Activated CD8-positive, alpha-beta T cell treated with anti-CD3 and anti-CD28 coated beads, Interleukin-2, amount 10 ng/mL, durations not matched to agents 7 days and 5 days (primary cell): Measurements from ENCODE around the gene BBLN. TPM values are rescaled to one million over a fixed set of nuclear protein-coding genes. Genes with fewer than 3 reads are reported as not detected.

ENCODE experiments used
- ATAC-seq: fragments of 150-1000 bp; cut with Tn5 transposase; one replicate; pipeline ENCODE4 v1.10.0; 2021; ENCODE audit warnings: moderate library complexity
- CTCF ChIA-PET: fragments of 350-600 bp; sonication (Branson Sonifier 250); formaldehyde crosslinking; loops from one replicate; lab custom pipeline; 2021; ENCODE audit warnings: antibody characterized with exemption; lab: Charles Lee
- POLR2A ChIA-PET: fragments of 350-600 bp; sonication (Branson Sonifier 250); formaldehyde crosslinking; loops from one replicate; lab custom pipeline; 2021; ENCODE audit warnings: antibody characterized with exemption; lab: Charles Lee
- DNase-seq: peaks from one replicate; pipeline ENCODE4 v3.0.0-alpha.2; 2020
- H3K27ac Mint-ChIP-seq: one replicate; pipeline ENCODE4 v1.8.0; 2021; ENCODE audit warnings: mild to moderate bottlenecking, mixed read lengths
- H3K27me3 Mint-ChIP-seq: one replicate; pipeline ENCODE4 v1.8.0; 2021; ENCODE audit warnings: low read depth, mixed read lengths
- H3K36me3 Mint-ChIP-seq: one replicate; pipeline ENCODE4 v1.8.0; 2021; ENCODE audit warnings: low read depth, mixed read lengths
- H3K4me1 Mint-ChIP-seq: one replicate; pipeline ENCODE4 v1.8.0; 2021; ENCODE audit warnings: low read depth, mixed read lengths
- H3K4me3 Mint-ChIP-seq: one replicate; pipeline ENCODE4 v1.8.0; 2021; ENCODE audit warnings: mild to moderate bottlenecking, mixed read lengths
- H3K9me3 Mint-ChIP-seq: one replicate; pipeline ENCODE4 v1.8.0; 2022; ENCODE audit warnings: mixed read lengths; ENCODE audit not compliant: insufficient read depth
- total RNA-seq, 2 experiments: library from RNA; stranded (reverse); gene quantifications; one replicate each; pipeline ENCODE4 v1.2.3, GENCODE V29; 2021

The BBLN gene
- total RNA-seq, 2 experiments from 2014 or later, result 94.3 to 105 TPM

DNA sequence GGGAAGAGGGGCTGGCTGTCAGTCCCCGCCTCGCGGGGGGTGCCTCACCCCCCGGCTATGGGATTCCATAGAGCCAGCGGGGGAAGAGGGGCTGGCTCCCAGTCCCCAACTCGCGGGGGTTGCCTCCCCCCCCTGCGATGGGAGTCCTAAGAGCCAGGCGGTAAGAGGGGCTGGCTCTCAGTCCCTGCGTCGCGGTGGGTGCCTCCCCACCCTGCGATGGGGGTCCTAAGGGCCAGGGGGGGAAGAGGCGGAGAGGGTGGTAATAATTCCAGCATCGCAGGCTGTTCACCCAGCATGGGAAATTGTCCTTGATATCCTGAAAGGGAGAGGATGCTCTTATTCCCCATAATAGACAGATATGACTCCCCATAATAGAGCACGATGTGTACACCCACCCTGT, 20.4 kb upstream of the BBLN start:
- H3K4me3 Mint-ChIP-seq, result no peak overlapping the region

GRCh38 chr9:128141604-128142003, 18.5 kb upstream of the BBLN start:
- ChIA-PET CTCF (interaction anchor here (1.3 to 3.2 kb wide), 4 partner anchors 9 to 24 kb away, joined by 3 to 16 read pairs (median 6); no protein-coding TSS in a partner anchor), POLR2A (interaction anchor here (0.5 to 1.6 kb wide), 3 partner anchors 15 to 18 kb away, joined by 3 to 5 read pairs (median 4); partner anchors contain the start of gene BBLN)
- H3K9me3 Mint-ChIP-seq, result no peaks in the 10 kb centered on the region
- H3K4me3 Mint-ChIP-seq, result no peak overlapping the region
- peak overlapping the region; percentile 86 for H3K27ac Mint-ChIP-seq
- ATAC-seq (no peak), DNase-seq (no peak)
- H3K36me3 Mint-ChIP-seq, result peaks cover 2% of the 10 kb centered on the region
- peaks cover 17% of the 10 kb centered on the region for H3K4me1 Mint-ChIP-seq
- H3K27me3 Mint-ChIP-seq, result peaks cover 2% of the 10 kb centered on the region

More for the DNA sequence above, 20.4 kb upstream of the BBLN start:
- ATAC-seq (no peak), DNase-seq (no peak)
- Mint-ChIP-seq H3K27me3 (peaks cover 8% of the 10 kb centered on the region), H3K27ac (no peak overlapping the region), H3K4me1 (peaks cover 28% of the 10 kb centered on the region), H3K9me3 (no peaks in the 10 kb centered on the region), H3K36me3 (peaks cover 2% of the 10 kb centered on the region)
- ChIA-PET CTCF (no interaction called here), POLR2A (no interaction called here)

DNA sequence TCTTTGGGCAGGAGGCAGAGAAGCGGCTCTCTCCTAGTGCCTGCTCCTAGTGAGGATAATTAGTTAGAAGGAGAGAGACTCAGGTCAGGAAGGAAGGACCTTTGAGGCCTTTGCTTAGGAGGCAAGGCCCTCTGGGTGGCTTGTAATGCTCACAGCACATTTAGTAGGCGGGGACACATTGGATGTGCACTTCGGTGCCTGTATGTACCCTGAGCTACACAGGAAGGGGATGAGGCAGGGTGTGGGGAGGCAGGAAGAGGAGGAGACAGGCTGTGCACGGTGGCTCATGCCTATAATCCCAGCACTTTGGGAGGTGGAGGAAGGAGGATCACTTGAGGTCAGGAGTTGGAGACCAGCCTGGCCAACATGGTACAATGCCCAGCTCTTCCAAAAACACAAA, 18.0 kb upstream of the BBLN start:
- Mint-ChIP-seq H3K9me3 (no peaks in the 10 kb centered on the region), H3K36me3 (peaks cover 2% of the 10 kb centered on the region), H3K4me1 (peaks cover 17% of the 10 kb centered on the region), H3K27ac (peak overlapping the region; percentile 86), H3K27me3 (peaks cover 1% of the 10 kb centered on the region), H3K4me3 (peak overlapping the region; percentile 9)
- peak; percentile 65 for DNase-seq
- ATAC-seq, result peak; percentile 88
- CTCF ChIA-PET, result interaction anchor here (1.3 to 3.2 kb wide), 4 partner anchors 9 to 24 kb away, joined by 3 to 16 read pairs (median 6); no protein-coding TSS in a partner anchor
- POLR2A ChIA-PET, result interaction anchor here (0.5 to 1.6 kb wide), 3 partner anchors 15 to 18 kb away, joined by 3 to 5 read pairs (median 4); partner anchors contain the start of gene BBLN

- H3K9me3 Mint-ChIP-seq, result no peaks in the 10 kb centered on the region
- no peak overlapping the region for H3K27ac Mint-ChIP-seq
- ChIA-PET POLR2A (interaction anchor here (1.5 to 1.6 kb wide), 2 partner anchors 14 to 17 kb away, joined by 4 to 5 read pairs; partner anchors contain the start of gene BBLN), CTCF (interaction anchor here (1.3 to 3.2 kb wide), 3 partner anchors 8 to 18 kb away, joined by 3 to 16 read pairs (median 4); no protein-coding TSS in a partner anchor)
- no peak overlapping the region for H3K4me3 Mint-ChIP-seq
- peaks cover 17% of the 10 kb centered on the region for H3K4me1 Mint-ChIP-seq
- no peak for ATAC-seq
- no peak for DNase-seq
- peaks cover 2% of the 10 kb centered on the region for H3K36me3 Mint-ChIP-seq
- no peaks in the 10 kb centered on the region for H3K27me3 Mint-ChIP-seq
Observed at GRCh38 chr9:128142596-128142995, 17.5 kb upstream of the BBLN start.

DNA sequence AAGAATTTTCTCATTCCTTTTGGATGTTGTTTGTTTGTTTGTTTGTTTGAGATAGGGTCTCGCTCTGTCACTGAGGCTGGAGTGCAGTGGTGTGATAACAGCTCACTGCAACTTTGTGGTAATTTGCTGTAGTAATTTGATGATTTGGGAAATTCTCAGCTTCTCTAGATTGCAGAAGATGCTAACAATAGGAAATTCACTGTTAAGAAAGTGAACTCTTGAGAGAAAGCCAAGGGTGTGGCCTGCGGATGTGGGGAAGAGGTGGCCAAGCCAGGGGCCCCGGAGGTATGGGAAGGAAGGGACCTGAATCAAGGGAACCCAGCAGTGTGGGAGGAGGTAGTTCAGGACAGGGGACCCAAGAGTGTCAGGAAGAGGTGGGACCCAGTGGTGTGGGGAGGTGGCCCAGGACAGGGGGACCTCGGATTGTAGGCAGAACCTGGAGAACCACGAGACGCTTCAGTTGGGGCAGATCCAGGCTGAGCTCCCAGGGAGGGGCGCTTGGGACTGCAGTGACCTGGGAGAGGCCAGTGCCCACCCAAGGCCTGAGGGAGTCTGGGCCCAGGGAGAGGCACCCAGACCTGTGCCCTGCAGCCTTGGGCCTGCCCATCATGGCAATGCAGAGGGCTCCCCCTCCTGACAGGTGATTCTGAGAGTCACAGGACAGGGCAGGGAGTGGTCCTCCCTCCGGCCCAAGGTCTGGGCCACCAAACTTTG, 16.4 kb upstream of the BBLN start:
- H3K27me3 Mint-ChIP-seq, result no peaks in the 10 kb centered on the region
- H3K27ac Mint-ChIP-seq, result no peak overlapping the region
- DNase-seq (no peak), ATAC-seq (no peak)
- no peaks in the 10 kb centered on the region for H3K9me3 Mint-ChIP-seq
- peaks cover 2% of the 10 kb centered on the region for H3K36me3 Mint-ChIP-seq
- ChIA-PET CTCF (interaction anchor here (0.6 to 3.2 kb wide), 2 partner anchors 15 to 38 kb away, joined by 3 to 16 read pairs; no protein-coding TSS in a partner anchor), POLR2A (no interaction called here)
- peaks cover 17% of the 10 kb centered on the region for H3K4me1 Mint-ChIP-seq
- no peak overlapping the region for H3K4me3 Mint-ChIP-seq

DNA sequence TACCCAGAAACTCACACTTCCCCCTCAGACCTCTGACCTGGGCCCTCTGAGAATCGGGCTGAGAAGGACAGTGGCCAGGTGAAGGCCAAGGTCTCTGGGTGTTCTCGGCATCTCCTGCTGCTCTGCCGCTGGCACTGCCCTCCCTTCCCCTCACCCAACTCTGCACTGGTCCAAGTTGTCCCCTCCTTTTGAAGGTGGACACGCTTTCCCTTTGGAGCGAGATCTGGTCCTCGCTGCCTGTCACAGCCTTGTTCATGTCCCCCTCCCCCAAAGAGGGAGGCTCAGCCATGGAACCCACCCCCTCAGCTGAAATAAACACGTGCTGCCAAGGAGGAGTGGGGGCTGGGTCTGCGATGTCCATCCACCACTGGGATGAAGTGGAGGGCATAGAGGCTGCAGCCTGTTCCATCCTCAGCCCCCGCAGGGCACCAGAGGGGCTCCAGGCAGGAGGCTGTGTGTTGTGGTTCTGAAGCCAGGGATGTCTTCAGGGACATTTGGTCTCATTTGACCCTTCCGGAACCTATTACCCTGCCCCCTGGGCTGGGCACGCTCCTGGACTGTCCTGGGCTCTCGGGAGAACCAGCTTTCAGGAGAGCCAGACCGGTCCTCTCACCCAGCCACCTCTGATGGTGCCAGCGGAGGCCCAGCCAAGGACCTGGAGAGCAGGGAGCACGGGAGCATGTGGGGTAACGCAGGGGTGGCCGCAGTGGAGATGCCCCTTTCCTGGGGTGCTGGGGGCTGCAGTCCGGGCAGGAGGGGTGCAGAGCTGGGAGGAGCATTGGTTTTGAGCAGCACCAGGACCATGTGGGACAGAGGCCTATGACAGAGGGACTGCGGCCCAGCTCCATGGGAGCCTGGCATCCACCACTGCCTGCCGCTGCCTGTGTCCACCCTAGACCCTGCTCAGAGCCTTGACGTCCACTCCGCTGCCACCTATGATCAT, 15.6 kb upstream of the BBLN start:
- H3K36me3 Mint-ChIP-seq, result peaks cover 2% of the 10 kb centered on the region
- POLR2A ChIA-PET, result no interaction called here
- H3K27ac Mint-ChIP-seq, result no peak overlapping the region
- CTCF ChIA-PET, result interaction anchor here (3.2 kb wide), 1 partner anchor 16 kb away, joined by 16 read pairs; no protein-coding TSS in a partner anchor
- no peak for DNase-seq
- peaks cover 17% of the 10 kb centered on the region for H3K4me1 Mint-ChIP-seq
- no peaks in the 10 kb centered on the region for H3K27me3 Mint-ChIP-seq
- no peak overlapping the region for H3K4me3 Mint-ChIP-seq
- no peak for ATAC-seq
- no peaks in the 10 kb centered on the region for H3K9me3 Mint-ChIP-seq

DNA sequence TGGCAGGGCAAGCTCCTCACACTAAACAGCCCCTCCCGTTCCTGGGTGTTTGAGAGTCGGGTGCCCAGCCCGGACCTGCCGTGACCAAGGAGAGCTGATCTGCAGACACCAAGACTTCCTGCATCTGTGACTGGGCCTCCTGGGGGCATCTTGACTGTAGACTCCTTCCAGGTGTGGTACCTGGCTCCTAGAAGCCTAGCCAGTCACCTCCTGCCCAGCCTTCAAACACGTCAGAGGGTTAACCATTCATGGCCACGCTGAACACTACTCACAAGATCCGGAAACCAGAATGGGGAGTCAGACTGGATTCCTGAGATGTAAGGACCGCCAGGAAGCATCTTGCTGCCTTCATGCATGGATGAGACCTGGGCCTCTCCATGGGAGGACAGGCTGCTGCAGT, 14.5 kb upstream of the BBLN start:
- CTCF ChIA-PET, result no interaction called here
- POLR2A ChIA-PET, result no interaction called here
- ATAC-seq, result no peak
- Mint-ChIP-seq H3K27ac (no peak overlapping the region), H3K36me3 (peaks cover 2% of the 10 kb centered on the region), H3K4me1 (peaks cover 17% of the 10 kb centered on the region), H3K4me3 (no peak overlapping the region), H3K27me3 (no peaks in the 10 kb centered on the region), H3K9me3 (no peaks in the 10 kb centered on the region)
- no peak for DNase-seq

- no peaks in the 10 kb centered on the region for H3K9me3 Mint-ChIP-seq
- no peaks in the 10 kb centered on the region for H3K27me3 Mint-ChIP-seq
- H3K4me1 Mint-ChIP-seq, result peaks cover 17% of the 10 kb centered on the region
- POLR2A ChIA-PET, result no interaction called here
- DNase-seq, result no peak
- CTCF ChIA-PET, result no interaction called here
- ATAC-seq, result no peak
- peaks cover 2% of the 10 kb centered on the region for H3K36me3 Mint-ChIP-seq
- H3K4me3 Mint-ChIP-seq, result no peak overlapping the region
- H3K27ac Mint-ChIP-seq, result no peak overlapping the region
Observed at GRCh38 chr9:128145951-128146351, 14.1 kb upstream of the BBLN start.

DNA sequence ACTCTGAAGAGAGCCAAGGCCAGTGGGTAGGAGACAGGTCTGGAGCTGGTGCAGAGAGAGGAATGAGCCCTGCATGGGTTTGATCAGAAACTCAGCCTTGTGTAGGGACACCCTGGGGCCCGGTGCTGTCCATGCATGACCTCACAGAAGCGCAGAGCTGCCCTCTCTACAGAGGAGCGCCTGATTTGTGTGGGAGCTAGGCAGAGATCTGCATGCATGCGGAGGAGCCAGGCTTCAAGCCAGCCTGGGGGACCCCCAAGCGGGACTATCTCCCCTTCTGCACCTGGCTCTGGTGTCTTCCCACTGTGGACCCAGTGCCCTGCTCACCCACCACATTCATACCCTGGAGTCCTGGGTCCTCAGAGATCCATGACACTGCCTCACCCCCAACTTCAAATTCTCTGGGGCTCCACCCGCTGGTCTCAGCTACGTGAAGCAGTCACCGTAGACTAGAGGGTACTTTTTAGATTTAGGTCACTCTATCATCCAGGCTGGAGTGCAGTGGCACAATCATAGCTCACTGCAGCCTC, 13.4 kb upstream of the BBLN start:
- H3K27ac Mint-ChIP-seq, result no peak overlapping the region
- no peaks in the 10 kb centered on the region for H3K9me3 Mint-ChIP-seq
- ATAC-seq (no peak), DNase-seq (no peak)
- H3K27me3 Mint-ChIP-seq, result no peaks in the 10 kb centered on the region
- peaks cover 16% of the 10 kb centered on the region for H3K4me1 Mint-ChIP-seq
- H3K36me3 Mint-ChIP-seq, result peaks cover 2% of the 10 kb centered on the region
- CTCF ChIA-PET, result interaction anchor here (0.6 kb wide), 1 partner anchor 185 kb away, joined by 4 read pairs; no protein-coding TSS in a partner anchor
- H3K4me3 Mint-ChIP-seq, result no peak overlapping the region
- POLR2A ChIA-PET, result no interaction called here

GRCh38 chr9:128148509-128149000, 11.5 kb upstream of the BBLN start:
- Mint-ChIP-seq H3K4me1 (peaks cover 1% of the 10 kb centered on the region), H3K27me3 (no peaks in the 10 kb centered on the region), H3K36me3 (no peaks in the 10 kb centered on the region), H3K27ac (no peak overlapping the region), H3K9me3 (no peaks in the 10 kb centered on the region), H3K4me3 (no peak overlapping the region)
- no peak for ATAC-seq
- DNase-seq, result no peak
- ChIA-PET CTCF (no interaction called here), POLR2A (no interaction called here)

GRCh38 chr9:128149001-128149701, 10.9 kb upstream of the BBLN start, which contains the start of gene LCN2:
Gene LCN2 (plus strand): TSS chr9:128149453. CDS start chr9:128149526, 73 bp downstream.
- Mint-ChIP-seq H3K36me3 (no peaks in the 10 kb centered on the region), H3K27me3 (no peaks in the 10 kb centered on the region), H3K9me3 (no peaks in the 10 kb centered on the region), H3K4me3 (no peak within 1 kb of the TSS), H3K27ac (no peak within 1 kb of the TSS), H3K4me1 (no peaks in the 10 kb centered on the region)
- POLR2A ChIA-PET, result no interaction called here
- DNase-seq (no peak), ATAC-seq (no peak)
- CTCF ChIA-PET, result no interaction called here
